Stimulated activated CD4-positive, alpha-beta T cell treated with anti-CD3 and anti-CD28 coated beads, TNF-alpha, amount 100 ng/mL, for 24 hours (primary cell): Measurements from ENCODE around the gene ADAMTS12.
"Not testable (repeated sequence)": the region's sequence is repeated elsewhere in the genome, so short reads cannot be mapped to it uniquely, and the experiment has no call there.

Experiments
- DNase-seq, 3 experiments: peaks; one replicate each; pipeline ENCODE4 v3.0.0-alpha.2; 2020; ENCODE audit warnings: low read depth in 3 of 3

Gene ADAMTS12, protein sequence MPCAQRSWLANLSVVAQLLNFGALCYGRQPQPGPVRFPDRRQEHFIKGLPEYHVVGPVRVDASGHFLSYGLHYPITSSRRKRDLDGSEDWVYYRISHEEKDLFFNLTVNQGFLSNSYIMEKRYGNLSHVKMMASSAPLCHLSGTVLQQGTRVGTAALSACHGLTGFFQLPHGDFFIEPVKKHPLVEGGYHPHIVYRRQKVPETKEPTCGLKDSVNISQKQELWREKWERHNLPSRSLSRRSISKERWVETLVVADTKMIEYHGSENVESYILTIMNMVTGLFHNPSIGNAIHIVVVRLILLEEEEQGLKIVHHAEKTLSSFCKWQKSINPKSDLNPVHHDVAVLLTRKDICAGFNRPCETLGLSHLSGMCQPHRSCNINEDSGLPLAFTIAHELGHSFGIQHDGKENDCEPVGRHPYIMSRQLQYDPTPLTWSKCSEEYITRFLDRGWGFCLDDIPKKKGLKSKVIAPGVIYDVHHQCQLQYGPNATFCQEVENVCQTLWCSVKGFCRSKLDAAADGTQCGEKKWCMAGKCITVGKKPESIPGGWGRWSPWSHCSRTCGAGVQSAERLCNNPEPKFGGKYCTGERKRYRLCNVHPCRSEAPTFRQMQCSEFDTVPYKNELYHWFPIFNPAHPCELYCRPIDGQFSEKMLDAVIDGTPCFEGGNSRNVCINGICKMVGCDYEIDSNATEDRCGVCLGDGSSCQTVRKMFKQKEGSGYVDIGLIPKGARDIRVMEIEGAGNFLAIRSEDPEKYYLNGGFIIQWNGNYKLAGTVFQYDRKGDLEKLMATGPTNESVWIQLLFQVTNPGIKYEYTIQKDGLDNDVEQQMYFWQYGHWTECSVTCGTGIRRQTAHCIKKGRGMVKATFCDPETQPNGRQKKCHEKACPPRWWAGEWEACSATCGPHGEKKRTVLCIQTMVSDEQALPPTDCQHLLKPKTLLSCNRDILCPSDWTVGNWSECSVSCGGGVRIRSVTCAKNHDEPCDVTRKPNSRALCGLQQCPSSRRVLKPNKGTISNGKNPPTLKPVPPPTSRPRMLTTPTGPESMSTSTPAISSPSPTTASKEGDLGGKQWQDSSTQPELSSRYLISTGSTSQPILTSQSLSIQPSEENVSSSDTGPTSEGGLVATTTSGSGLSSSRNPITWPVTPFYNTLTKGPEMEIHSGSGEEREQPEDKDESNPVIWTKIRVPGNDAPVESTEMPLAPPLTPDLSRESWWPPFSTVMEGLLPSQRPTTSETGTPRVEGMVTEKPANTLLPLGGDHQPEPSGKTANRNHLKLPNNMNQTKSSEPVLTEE (N-terminal part only)

DNA sequence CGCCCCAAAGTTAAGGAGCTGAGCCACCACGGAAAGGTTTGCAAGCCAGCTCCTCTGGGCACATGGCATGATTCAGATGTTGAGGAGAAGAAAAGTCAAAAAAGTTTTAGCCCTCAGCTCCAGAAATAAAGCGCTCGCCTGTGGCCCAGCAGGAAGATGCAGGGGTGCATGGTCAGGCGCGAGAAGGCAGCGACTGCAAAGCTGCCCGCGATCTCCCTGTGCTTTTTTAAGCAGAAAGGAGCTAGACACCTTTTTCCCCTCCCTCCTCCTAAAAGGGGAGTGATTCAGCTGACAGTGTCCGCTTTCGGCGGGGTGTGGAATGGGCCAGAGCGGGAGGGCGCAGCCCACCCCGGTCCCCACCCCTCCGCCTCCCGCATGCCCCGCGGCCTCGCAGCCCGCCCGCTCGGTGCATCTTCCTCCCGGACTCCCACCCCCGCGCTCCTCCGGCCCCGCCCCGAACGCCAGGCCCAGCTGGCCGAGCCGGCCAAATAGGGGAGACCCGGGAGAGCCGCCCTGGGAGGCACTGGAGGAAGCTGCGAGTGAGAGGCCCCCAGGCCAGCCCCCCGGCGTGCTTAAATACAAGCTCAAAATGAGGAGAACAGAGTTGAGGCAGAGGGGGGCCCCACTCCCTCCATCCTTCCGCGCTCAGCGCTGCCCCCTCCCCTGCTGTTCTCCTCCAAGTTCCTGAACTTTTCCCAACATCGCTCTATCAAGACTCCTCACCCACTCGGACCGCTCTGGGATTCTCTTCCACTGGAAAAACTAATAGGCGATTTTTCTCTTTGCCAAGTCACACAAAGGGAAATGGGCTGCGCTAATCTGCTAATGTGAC is at the start of gene ADAMTS12:
TSS of gene ADAMTS12 (minus strand) at position 203 of the 832 bp plus-strand sequence. CDS start at position 69, 134 bp downstream.
- DNase-seq: no peak

DNA sequence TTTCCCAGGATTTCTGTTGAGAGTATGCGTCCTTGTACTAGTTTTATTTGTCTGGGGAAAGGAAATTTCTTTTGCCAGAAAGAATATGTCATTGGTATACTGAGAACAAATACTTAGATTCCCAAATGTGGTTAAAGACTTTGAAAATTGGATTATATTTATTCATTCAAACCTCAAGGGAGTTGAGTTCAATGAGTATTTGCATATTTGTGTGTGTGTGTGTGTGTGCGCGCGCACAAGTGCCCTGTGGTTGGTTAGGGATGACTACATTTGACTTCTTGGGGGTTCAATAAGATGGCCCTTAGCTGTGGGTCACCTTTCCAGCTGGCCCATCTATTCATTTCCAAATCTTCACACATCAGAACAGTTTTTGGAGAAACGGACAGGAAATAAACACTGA is 49.3 kb upstream of the ADAMTS12 start:
- DNase-seq: no peak

DNA sequence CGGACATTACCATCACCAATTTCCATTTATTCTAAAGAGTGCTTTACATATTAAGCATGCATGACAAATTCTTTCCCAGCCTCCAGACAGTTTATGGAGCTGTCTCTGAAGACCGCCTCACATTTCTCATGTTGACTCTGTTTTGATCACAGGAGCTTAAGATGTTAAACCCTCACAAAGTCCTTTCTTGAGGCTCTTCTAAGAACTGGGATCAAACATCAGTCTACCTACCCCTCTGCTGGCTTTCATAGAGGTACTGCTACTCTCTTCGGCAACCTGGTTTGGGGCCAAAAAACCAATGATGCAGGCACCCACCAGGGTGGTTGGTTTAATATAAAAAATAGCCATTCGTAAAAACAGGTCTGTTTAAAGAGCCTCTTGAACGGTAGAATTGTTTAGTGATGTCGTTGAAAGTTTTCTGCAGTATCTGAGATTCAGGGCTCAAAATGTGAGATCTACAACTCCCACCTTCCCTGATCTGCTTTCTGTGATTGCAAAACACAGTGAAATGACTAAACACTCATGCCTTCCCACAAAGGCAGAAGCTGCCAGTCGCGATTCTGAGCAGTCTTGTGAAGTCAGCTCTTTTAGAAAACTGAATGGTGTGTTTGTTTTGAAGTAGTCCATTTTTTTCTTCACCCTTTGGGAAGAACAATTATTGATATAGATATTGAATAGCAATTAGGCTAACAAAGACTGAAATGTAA is 47.9 kb upstream of the ADAMTS12 start:
- DNase-seq: no peak

DNA sequence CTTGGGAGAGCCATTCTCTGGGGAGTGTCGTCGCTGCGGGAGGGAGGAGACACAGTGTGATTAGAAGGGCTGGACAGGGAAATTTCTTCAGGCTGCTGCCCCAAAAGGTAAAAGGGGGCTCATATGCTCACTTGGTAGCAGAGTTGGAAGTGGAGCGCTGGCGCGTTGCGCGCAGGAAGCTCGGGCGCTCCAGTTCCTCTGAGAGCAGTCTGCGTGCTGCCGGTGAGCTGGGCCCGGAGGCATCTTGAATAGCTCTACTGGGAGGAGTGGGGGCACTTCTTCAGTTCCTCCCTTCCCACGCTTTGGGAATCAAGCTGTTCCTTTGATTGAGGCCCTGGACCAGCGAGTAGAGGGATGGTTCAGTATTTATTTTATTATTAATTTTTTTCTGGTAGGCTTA is 47.1 kb upstream of the ADAMTS12 start:
- DNase-seq: no peak

DNA sequence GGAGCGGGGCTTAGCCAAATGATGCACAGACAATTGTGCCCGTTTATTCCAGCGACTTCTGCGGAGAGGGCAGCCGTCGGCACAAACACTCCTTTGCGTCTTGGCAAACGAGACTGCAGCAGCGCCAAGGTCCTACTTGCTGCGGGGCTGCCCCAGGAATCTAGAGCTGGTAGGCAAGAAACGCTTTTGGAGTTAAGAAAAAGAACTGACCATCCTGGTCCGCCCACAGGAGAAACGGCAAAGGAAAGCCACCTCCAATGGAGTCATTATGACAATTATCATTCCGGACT is 46.7 kb upstream of the ADAMTS12 start:
- no peak for DNase-seq

DNA sequence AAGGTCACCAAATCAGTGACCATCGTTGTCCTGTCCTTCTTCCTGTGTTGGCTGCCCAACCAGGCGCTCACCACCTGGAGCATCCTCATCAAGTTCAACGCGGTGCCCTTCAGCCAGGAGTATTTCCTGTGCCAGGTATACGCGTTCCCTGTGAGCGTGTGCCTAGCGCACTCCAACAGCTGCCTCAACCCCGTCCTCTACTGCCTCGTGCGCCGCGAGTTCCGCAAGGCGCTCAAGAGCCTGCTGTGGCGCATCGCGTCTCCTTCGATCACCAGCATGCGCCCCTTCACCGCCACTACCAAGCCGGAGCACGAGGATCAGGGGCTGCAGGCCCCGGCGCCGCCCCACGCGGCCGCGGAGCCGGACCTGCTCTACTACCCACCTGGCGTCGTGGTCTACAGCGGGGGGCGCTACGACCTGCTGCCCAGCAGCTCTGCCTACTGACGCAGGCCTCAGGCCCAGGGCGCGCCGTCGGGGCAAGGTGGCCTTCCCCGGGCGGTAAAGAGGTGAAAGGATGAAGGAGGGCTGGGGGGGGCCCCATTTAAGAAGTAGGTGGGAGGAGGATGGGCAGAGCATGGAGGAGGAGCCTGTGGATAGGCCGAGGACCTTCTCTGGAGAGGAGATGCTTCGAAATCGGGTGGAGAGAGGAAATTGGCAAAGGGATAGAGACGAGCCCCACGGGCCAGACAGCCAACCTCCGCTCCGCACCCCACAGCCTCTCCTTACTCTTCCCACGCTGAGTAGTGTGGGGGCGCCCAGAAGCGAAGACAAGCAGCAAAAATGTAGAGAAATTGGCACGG is 46.1 kb upstream of the ADAMTS12 start:
- no peak for DNase-seq

DNA sequence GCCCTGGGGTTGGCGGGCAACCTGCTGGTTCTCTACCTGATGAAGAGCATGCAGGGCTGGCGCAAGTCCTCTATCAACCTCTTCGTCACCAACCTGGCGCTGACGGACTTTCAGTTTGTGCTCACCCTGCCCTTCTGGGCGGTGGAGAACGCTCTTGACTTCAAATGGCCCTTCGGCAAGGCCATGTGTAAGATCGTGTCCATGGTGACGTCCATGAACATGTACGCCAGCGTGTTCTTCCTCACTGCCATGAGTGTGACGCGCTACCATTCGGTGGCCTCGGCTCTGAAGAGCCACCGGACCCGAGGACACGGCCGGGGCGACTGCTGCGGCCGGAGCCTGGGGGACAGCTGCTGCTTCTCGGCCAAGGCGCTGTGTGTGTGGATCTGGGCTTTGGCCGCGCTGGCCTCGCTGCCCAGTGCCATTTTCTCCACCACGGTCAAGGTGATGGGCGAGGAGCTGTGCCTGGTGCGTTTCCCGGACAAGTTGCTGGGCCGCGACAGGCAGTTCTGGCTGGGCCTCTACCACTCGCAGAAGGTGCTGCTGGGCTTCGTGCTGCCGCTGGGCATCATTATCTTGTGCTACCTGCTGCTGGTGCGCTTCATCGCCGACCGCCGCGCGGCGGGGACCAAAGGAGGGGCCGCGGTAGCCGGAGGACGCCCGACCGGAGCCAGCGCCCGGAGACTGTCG is 45.4 kb upstream of the ADAMTS12 start:
- no peak for DNase-seq

DNA sequence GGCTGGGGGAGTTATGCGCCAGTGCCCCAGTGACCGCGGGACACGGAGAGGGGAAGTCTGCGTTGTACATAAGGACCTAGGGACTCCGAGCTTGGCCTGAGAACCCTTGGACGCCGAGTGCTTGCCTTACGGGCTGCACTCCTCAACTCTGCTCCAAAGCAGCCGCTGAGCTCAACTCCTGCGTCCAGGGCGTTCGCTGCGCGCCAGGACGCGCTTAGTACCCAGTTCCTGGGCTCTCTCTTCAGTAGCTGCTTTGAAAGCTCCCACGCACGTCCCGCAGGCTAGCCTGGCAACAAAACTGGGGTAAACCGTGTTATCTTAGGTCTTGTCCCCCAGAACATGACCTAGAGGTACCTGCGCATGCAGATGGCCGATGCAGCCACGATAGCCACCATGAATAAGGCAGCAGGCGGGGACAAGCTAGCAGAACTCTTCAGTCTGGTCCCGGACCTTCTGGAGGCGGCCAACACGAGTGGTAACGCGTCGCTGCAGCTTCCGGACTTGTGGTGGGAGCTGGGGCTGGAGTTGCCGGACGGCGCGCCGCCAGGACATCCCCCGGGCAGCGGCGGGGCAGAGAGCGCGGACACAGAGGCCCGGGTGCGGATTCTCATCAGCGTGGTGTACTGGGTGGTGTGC is 44.7 kb upstream of the ADAMTS12 start, which contains the start of gene RXFP3:
TSS of gene RXFP3 (plus strand) at position 6 of the 636 bp plus-strand sequence. CDS start at position 361, 355 bp downstream.
- no peak for DNase-seq

DNA sequence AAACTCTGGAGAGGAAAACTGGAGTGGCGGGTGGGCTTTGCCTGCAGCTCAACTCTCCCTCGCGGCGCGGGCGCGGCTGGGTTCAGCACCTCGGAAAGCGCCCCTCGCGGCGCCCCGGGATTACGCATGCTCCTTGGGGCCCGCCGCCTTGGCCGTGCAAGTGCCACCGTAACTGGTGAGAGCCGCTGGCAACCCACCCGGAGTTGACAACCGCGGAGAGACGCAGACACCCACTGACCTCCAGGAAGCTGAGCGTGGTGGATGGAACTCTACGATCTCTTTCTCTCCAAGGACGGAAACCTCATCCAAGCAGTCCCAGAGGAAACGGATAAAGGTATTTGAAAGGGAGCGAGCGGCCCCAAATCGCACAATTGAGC is 44.2 kb upstream of the ADAMTS12 start:
- DNase-seq: peak; percentile 1 to 41 (median 13)

DNA sequence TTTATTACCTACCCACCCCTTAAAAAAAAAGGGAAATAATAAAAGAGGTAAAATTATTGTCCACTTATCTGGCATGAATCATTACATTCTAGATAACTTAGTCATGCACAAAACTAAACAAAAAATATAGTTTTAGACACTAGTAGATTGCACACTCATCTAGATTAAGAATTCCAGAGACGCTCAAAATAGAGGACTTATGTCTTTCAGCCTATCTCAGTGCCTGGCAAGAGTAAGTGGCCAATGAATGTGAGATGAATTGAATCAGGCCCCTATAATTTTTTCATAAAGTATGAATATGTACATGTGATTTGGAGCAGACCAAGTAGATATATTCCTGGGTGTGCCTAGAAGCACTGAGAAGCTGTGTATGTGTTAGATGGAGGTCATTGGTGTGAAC is 42.4 kb upstream of the ADAMTS12 start:
- no peak for DNase-seq

DNA sequence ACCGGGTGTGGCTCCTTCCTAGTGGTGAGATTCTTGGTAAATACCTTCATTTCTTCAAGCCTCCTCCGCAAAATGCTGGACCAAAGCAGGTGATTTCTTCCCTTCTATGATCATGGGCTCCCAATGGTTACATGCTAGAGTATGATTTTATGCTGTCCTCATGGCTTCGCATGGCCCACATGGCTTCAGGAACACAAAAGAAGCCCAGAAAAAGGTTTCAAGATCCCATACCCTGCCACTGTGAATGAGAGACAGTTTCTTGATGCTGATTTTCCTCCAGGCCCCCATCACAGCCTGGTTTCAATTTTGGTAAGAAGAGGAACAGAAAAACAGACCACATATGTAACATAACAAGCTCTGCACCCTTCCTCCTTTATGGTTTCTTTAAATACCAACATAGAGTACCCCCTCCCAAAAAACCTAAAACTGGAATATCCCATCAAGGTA is 42.0 kb upstream of the ADAMTS12 start:
- no peak for DNase-seq

DNA sequence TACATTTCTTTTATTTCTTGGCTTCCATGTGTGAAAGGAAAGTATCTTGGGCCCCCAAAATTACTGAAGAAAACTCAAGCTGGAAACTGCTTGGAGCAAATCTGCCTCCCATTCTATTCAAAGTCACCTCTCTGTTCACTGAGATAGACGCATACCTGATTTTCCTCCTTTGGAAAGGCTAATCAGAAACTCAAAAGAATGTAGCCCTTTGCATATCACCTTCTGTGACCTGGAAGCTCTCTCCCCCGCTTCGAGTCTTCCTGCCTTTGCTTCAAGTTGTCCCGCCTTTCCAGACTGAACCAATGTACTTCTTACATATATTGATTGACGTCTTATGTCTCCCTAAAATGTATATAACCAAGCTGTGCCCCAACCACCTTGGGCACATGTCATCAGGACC is 39.3 kb upstream of the ADAMTS12 start:
- DNase-seq: no peak

DNA sequence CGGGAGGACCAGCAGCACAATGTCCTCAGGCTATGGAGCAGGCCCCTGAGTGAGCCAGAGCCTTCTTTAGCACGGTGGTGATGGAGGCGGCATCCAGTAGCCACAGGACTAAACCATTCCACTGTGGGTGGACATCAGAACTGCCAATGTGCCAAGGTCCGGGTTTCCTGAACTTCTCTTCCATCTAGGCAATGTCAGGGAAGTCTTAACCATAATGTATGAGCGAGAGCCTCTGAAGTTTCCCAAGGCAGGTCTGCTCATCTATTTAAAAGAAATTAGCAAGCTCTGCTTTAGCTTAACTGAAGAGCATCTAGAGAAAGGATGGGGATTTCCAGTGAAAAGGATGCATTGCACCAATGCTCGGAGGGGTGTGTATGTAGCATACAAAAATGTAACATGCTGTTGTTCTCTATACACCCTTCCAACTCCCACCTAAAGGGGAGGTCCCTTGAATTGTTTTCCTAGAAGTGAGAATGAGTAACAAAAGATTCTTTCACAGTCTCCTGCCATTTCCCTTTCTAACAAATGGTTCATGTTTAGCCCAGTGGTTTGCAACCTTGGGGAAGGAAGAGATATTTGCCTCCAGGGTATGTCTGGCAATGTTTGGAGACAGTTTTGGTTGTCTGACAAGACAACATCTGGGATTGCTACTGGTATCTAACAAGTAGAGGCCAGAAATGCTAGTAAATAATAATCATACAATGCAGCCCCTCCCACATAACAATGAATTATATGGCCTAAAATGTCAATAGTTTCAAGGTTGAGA is 38.3 kb upstream of the ADAMTS12 start:
- DNase-seq: no peak

DNA sequence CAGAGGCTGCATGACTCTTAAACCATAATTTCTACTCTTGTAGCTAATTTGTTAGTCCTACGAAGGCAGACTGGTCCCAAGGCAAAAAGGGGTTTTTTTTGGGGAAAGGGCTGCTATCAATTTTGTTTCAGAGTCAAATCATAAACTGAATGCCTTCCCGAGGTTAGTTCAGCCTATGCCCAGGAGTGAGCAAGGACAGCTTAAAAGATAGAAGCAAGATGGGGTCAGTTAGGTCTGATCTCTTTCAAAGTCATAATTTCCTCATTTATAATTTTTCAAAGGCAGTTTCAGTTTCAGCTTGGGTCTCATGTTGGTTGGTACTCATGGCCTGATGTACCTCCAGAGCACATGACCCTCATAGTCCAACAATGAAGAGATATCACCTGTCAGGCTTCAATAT is 36.5 kb upstream of the ADAMTS12 start:
- DNase-seq: no peak

DNA sequence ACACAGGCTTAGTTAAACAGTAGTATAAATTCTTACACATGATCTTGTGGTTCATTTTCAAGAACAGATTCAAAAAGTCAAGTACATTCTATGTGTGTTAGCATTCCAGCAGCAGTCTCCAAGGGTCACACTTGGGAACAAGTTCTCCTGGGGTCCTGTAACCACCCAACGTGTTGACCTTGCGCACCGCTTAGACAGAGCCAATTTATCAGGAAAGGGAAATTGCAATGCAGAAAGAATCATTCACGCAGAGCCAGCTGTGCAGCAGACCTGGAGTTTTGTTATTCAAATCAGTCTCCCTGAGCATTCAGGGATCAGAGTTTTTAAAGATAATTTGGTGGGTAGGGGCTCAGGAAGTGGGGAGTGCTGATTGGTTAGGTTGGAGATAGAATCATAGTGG is 35.9 kb upstream of the ADAMTS12 start:
- DNase-seq: no peak

DNA sequence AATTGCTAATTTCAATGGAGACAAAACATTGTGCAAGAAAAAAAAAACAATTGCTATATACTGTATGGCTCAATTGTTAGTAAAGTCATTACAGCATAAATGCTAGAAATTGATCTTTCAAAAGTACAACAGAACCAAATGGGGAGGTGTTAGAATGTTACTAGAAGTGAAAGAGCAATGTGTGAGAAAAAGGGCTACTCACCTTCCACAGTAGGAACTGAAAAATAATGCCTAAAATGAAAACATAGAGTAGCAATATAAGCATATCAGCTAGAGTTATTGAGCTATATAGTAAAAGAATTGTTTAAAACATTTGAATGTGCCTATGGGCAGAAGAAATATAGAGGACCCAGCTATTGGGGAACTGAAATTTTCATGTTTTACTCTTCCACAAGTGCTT is 33.5 kb upstream of the ADAMTS12 start:
- no peak for DNase-seq

DNA sequence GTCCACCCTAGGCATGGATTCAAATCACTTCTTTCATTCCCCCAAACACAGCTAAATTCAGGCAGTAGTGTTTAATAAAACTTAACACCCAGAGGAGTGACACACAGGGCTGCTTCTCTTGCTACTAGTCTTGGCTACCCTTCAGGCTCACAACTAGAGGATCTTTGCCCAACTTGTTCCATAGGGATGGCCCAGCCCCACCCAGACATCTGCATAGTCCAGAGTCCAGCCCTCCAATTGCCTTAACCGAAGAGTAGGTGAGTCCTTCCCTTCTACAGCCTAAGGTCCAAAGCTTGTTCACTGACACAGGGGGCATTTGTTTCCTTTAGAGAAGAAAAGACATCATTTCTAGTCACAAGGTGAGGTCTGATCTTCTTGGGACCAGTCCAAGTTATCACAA is 29.2 kb upstream of the ADAMTS12 start:
- DNase-seq: no peak

DNA sequence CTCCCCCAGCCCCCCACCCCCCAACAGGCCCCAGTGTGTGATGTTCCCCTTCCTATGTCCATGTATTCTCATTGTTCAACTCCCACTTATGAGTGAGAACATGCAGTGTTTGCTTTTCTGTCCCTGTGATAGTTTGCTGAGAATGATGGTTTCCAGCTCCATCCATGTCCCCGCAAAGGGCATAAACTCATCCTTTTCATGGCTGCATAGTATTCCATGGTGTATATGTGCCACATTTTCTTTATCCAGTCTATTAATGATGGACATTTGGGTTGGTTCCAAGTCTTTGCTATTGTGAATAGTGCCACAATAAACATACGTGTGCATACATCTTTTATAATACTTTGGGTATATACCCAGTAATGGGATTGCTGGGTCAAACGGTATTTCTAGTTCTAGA is 23.1 kb upstream of the ADAMTS12 start:
- DNase-seq: not testable (repeated sequence)
